ENCODE measurements around the gene DEAF1.

Gene DEAF1

DNA sequence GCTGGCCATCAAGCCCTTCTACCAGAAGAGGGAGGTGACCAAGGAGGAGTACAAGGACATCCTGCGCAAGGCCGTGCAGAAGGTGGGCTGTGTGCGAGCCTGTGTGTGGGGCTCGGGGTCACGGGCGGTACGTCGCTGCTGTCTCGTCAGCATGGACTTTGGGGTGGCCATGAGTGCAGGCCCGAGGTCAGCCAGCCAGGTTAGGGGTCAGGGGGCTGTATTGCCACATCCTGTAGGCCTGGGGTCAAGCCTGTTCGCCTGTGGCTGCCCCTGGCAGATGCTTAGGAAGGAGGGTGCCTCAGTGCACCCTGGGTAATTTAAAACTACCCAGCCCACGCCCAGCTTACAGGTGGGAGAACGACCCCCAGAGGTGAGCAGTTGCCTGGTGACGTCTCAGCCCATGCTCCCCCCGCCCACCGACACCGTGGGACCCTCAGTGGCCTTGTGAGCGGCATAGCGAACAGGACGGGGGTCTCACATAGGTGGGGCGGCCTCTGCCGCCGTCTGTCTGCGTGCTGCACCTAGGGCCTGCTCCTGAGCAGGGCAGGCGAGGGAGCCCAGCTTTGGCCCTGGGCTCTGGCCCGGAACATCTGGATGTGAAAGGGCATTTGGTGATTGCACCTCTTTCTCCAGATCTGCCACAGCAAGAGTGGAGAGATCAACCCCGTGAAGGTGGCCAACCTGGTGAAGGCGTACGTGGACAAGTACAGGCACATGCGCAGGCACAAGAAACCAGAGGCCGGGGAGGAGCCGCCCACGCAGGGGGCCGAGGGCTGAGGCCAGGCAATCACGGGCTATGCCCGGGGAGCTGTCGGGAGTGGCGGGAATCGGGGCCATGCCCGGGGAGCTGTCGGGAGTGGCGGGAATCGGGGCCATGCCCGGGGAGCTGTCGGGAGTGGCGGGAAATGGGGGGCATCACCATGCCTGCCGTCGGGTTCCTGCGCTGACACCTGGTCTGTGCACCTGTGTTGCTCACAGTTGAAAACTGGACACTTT, 83.7 kb downstream of the DEAF1 start:
- DNase-seq = no peak

DNA sequence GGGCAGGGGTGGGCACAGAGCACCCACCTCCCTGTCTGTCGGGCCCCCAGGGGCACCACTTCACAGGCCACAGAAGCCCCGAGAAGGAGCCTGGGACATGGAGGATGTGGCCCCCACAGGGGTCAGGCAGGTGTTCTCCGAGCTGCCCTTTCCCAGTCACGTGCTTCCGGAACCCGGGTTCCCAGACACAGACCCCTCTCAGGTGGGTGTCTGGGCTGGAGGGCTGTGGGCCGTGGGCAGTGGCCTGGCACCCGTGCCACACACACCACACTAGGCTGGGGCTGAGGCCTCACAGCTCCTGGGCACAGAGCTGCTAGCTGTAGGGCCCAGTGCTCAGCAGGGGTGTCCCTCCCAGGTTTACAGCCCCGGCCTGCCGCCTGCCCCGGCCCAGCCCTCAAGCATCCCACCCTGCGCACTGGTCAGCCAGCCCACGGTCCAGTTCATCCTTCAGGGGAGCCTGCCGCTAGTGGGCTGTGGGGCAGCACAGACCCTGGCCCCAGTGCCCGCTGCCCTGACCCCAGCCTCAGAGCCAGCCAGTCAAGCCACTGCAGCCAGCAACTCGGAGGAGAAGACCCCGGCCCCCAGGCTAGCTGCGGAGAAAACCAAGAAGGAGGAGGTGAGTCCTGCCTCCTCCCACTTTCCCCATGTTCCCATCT, 84.7 kb downstream of the DEAF1 start:
- no peak for DNase-seq

DNA sequence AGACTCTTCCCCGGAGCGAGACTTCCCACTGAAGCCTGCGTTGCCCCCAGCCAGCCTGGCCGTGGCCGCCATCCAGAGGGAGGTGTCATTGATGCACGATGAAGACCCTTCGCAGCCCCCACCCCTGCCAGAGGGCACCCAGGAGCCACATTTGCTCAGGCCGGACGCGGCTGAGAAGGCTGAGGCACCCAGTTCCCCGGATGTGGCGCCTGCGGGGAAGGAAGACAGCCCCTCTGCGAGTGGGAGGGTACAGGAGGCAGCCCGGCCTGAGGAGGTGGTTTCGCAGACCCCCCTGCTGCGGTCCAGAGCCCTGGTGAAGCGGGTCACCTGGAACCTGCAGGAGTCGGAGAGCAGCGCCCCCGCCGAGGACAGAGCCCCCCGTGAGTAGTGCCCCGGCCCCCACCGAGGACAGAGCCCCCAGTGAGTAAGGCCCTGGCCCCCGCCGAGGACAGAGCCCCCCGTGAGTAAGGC, 85.6 kb downstream of the DEAF1 start:
- DNase-seq = no peak

DNA sequence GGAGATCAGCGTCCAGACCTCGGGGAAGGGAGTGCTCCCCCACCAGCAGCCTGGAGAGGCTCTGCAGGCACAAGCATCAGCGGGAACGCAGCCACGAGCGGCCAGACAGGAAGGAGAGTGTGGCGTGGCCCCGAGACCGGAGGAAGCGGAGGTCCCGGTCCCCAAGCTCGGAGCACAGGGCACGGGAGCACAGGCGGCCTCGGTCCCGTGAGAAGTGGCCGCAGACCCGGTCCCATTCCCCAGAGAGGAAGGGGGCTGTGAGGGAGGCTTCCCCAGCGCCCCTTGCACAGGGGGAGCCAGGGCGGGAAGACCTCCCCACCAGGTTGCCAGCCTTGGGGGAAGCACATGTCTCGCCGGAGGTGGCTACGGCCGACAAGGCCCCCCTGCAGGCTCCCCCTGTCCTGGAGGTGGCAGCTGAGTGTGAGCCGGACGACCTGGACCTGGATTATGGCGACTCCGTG, 86.2 kb downstream of the DEAF1 start:
- no peak for DNase-seq

DNA sequence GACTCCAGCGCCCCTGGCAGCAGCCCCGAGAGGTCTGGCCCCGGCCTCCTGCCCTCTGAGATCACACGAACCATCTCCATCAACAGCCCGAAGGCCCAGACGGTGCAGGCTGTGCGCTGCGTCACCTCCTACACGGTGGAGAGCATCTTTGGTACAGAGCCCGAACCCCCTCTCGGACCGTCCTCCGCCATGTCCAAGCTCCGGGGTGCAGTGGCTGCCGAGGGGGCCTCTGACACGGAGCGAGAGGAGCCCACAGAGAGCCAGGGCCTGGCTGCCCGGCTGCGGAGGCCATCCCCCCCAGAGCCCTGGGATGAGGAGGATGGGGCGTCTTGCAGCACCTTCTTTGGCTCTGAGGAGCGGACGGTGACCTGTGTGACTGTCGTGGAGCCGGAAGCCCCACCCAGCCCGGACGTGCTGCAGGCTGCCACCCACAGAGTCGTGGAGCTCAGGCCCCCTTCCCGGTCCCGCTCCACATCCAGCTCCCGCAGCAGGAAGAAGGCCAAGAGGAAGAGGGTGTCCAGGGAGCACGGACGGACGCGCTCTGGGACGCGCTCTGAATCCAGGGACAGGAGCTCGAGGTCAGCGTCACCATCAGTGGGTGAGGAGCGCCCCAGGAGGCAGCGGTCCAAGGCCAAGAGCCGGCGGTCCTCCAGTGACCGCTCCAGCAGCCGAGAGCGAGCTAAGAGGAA, 86.9 kb downstream of the DEAF1 start:
- DNase-seq = no peak

DNA sequence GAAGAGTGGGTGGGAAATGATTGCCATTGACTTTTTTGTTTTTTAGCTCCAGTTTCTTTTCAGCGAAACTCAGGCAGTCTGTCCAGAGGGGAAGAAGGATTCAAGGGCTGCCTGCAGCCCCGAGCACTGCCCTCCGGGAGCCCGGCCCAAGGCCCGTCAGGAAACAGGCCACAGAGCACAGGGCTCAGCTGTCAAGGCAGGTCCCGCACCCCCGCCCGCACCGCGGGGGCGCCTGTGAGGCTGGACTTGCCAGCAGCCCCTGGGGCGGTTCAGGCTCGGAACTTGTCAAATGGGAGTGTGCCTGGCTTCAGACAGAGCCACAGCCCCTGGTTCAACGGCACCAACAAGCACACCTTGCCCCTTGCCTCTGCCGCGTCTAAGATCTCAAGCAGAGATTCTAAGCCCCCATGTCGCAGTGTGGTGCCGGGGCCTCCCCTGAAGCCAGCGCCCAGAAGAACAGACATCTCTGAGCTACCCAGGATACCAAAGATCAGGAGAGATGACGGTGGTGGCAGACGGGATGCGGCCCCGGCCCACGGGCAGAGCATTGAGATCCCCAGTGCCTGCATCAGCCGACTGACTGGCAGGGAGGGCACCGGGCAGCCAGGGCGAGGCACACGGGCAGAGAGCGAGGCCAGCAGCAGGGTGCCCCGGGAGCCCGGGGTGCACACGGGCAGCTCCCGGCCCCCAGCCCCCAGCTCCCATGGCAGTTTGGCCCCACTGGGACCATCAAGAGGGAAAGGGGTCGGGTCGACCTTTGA, 87.8 kb downstream of the DEAF1 start:
- DNase-seq = no peak

DNA sequence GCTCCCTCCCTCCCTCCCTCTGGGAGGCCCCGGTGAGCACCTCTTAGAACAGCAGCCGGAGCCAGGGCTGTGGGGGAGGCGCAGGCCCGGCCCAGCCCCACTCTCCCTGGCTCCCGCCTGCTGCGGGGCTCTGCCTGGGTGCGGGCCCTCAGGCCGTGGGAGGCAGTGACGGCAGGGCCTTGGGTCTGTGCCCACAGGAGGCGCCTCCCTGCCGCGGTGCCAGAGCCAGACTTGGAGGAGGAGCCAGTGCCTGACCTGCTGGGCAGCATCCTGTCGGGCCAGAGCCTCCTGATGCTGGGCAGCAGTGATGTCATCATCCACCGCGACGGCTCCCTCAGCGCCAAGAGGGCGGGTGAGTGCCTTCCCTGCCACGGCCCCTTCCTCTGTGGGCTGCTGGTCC, 88.8 kb downstream of the DEAF1 start:
- no peak for DNase-seq

DNA sequence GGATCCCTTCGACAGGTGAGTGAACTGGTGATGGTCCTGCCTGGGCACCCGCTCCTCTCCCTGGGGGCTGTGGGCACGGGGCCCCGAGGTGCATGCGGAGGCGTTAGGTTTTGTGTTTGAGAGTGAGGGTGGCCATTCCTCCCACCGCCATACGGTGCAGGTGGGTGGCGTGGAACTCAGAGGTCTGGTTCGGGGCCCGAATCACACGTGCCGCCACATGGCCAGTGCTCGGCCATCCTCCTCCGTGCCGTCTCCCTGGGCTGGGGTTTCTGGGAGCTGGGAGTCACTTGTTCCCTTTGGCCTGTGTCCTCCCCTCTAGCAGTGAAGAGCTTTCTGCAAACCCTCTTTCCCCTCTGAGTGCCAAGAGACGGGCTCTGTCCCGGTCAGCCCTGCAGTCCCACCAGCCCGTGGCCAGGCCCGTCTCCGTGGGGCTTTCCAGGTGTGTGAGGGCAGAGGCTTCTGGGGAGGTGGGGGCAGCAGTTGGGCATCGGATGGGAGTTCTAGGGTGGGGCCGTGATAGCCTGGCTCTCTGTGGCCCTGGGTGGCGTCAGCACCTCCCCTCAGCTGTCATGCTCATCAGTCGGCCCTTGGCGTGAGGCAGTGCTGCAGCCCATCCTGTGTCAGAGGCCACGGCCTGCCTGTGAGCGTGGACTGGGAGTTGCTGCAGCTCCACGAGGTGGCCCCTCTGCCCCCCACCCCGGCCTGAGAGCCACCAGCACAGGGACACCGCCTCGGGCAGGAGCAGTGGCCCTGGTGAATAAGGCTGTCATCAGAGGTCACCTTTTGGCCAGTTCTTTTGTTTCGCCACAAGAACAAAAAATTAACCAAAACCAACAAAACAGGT, 89.5 kb downstream of the DEAF1 start:
- DNase-seq = no peak

DNA sequence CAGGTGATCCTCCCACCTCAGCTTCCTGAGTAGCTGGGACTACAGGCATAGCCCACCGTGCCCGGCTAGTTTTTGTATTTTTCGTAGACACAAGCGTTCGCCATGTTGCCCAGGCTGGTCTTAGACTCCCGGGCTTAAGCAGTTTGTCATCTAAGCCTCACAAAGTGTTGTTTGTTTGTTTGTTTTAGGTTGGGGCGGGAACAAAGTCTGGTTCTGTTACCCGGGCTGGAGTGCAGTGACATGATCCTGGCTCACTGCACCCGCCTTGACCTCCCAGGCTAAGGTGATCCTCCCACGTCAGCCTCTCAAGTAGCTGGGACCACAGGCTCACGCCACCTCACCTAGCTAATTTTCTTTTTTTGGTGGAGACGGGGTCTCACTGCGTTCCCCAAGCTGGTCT, 91.9 kb downstream of the DEAF1 start:
- no peak for DNase-seq

DNA sequence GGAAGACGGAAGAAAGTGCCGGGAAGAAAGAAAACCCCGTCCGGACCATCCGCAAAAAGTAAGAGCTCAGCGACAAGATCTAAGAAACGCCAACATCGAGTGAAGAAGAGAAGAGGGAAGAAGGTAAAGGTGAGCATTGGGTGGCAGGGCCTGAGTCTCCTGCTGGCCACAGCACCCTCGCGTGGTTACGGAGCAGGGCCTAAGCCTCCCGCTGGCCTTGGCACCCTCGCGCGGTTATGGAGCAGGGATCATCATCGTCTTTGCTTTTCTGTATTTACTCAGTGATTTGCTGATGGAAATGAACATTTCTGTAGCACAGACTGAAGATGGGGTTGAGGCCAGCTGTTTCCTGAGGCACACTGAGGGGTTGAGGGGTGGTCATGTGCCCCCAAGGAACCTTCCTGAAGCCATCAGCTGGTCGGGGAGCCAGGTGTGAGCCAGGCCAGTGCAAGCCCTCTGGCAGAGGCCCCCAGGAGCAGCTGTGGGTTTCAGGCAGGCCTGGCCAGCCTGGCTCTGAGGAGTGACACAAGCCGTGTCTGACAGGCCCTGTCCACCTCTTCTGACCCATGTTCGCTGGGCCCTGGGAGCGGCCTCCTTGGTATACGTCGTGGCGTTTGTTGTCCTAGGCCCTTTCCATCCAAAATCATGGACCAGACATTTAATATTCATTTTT, 93.3 kb downstream of the DEAF1 start:
- no peak for DNase-seq

DNA sequence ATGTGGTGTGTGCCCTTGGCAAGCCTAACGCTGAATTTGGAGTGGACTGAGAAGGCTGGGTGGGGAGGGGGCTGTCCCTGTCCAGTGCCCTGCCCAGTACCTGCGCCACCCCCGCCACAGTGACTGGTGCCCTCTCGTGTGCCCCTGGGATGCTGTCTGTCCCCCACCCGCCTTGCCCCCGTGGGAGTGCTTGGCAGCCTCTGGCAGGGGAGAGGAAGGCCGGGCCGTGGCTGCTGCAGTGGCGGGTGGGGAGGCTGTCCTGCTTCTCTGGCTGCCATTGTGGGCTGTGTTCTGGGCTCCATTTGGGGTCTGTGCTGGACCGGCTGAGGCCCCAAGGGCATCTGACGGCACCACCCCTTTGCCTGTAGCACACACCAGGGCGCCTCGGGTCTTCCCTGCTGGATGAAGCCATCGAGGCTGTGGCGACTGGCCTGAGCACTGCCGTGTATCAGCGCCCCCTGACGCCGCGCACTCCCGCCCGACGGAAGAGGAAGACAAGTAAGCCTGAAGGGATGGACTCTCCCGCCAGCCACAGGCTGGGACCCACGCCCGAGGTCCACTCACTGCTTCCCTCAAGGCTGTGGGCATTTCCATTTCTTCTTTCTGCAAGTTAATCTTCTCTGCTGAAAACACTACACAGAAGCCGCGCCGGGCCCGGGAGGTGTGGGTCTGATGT, 96.9 kb downstream of the DEAF1 start:
- no peak for DNase-seq

DNA sequence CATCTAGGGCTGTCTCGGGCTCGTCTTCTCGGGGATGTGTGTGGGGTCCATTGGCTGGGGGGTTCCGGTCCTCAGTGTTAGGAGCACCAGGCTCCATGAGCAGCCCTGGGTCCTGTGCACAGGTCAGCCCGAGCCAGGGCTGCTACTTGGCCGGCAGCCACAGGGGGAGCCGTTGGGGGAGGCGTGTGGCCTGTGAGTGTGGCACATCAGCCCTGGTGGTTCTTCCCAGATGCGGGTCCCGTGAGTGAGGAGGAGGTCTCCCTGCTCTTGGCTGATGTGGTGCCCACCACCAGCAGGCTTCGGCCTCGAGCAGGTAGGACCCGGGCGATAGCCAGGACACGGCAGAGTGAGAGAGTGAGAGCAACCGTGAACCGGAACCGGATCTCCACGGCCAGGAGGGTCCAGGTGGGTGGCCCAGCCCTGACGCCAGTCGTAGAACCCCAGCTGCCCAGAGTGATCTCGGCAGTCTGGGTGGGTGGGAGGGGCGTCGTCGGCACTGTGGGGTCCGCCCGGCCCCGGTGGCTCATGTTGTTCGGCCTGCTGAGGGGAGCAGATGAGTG, 97.8 kb downstream of the DEAF1 start:
- no peak for DNase-seq

DNA sequence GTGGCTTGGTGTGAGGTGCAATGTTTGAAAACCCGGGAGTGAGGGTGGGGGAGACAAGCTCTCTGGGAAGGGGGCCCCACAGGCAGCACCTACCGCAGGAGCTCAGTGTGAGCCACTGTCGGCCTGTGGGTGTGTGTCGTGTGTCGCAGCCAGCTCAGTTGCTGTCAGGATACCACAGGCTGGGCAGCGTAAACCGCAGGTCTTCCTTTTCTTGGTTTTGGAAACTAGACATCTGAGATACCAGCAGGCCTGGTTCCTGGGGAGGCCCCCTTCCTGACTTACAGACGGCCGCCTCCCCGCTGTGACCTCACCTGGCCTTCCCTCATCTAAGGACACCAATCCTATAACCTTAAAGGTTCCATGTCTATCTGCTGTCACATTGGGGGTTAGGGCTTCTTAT, 98.6 kb downstream of the DEAF1 start:
- DNase-seq = no peak

DNA sequence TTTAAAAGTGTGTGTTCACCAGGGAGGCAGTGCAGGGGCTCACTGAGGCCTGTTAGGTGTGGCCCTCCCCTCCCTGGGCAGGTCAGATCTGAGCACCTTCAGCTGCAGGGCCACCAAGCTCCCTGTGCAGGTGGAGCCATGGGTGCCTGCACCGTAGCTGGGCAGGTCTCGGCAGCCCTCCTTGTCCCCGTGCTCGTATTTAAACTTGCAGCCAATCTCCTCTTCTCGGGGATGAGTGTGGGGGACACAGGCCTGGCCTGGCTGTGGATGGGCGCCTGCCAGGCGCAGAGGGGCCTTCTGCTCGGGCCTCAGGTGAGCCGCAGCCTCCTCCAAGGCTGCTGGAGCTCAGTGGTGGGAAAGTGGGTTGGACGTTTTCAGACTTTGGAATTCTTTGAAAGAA, 99.6 kb downstream of the DEAF1 start:
- DNase-seq = no peak

All from stimulated activated CD4-positive, alpha-beta T cell treated with anti-CD3 and anti-CD28 coated beads, Interleukin-15, amount 100 ng/mL, for 24 hours (primary cell).